ENCODE results near the gene TAF1.
A peak's percentile ranks its signal among the peaks of the same experiment; 100 is the strongest.

DNA sequence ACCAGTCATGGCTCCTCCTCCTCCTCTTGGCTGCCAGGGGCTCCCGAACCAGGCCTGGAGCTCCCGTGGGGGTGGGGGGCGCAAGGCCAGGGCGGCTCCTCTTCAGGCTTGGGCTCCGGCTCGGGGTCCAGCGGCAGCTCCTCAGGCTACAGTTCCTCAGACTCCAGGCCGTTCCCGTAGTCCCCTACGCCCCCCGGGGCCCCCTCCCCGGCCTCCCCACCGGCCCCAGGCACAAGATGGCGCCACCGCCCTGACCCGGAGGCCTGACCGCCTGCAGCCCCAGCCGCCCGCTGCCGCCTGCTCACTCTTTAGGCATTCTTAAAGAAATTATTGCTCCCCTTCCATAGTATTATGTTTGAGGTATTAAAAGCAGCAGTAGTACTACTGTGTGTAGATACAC, 54.5 kb downstream of the TAF1 start:
- TF ChIP-seq CTCF (conservative IDR thresholded peaks at IDR 0.05; ENCODE audit: low read length) (0 out of 2 replicates have a peak, but pooled peaks have one; percentile 20), EZH2phosphoT487 (IDR thresholded peaks at IDR 0.05; ENCODE audit: borderline replicate concordance, low read depth, low read length) (no peak)
